GM12864 (cell line): ENCODE data around the gene STAT5B.

ENCODE experiments used
- DNase-seq: peaks from one replicate; pipeline ENCODE4 v3.0.0-alpha.2; 2011; ENCODE audit warnings: low read depth
- H3K4me3 ChIP-seq: 2 replicates; pipeline ENCODE4 v1.5.1; 2011; ENCODE audit warnings: mild to moderate bottlenecking, low read depth, low read length, control low read depth
- CTCF ChIP-seq: IDR thresholded peaks from 2 replicates; pipeline ENCODE4 v1.5.1; 2011; ENCODE audit warnings: low read depth, mild to moderate bottlenecking, moderate library complexity, low read length, control low read depth, inconsistent platforms; ENCODE audit errors: missing control alignments

The STAT5B gene

GRCh38 chr17:42260318-42260717 is 15.9 kb downstream of the STAT5B start:
- H3K4me3 ChIP-seq = no peak overlapping the region
- TF ChIP-seq CTCF = no peak
- DNase-seq = no peak

- no peak overlapping the region for H3K4me3 ChIP-seq
Observed at GRCh38 chr17:42255445-42255844, 20.7 kb downstream of the STAT5B start.

GRCh38 chr17:42253578-42253977 is 22.6 kb downstream of the STAT5B start:
- TF ChIP-seq CTCF = no peak
- no peak overlapping the region for H3K4me3 ChIP-seq
- DNase-seq = no peak

More at GRCh38 chr17:42255445-42255844, 20.7 kb downstream of the STAT5B start:
- DNase-seq = no peak
- no peak for TF ChIP-seq CTCF

- no peak for DNase-seq
Observed at GRCh38 chr17:42252597-42253550, 23.3 kb downstream of the STAT5B start.

GRCh38 chr17:42251115-42251514 is 25.1 kb downstream of the STAT5B start:
- no peak overlapping the region for H3K4me3 ChIP-seq
- peak; percentile 7 for TF ChIP-seq CTCF
- no peak for DNase-seq

More at GRCh38 chr17:42252597-42253550, 23.3 kb downstream of the STAT5B start:
- TF ChIP-seq CTCF = no peak
- H3K4me3 ChIP-seq = no peak overlapping the region

GRCh38 chr17:42249681-42250446 is 26.3 kb downstream of the STAT5B start:
- no peak overlapping the region for H3K4me3 ChIP-seq
- DNase-seq = peak; percentile 21
- no peak for TF ChIP-seq CTCF
